ENCODE results near the gene RGS2.

The RGS2 gene

DNA sequence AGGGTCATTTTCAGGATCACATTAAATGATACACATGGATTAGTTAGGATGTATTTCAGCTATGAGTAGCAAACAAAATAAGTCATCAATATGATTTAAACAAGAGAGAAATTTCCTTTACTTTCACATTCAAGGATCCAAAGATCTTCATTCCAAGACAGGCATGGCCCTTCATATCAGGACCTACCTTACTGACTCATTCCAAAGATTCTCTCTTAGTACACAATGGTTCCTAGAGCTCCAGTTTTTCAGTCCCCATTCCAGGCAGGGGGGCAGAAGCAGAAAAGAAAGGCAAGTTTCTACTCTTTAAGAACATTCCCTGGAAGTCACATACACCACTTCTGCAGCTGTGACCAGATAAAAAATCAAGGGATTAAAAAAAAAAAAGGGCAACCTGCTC, 23.7 kb downstream of the RGS2 start:
- DNase-seq, result no peak

DNA sequence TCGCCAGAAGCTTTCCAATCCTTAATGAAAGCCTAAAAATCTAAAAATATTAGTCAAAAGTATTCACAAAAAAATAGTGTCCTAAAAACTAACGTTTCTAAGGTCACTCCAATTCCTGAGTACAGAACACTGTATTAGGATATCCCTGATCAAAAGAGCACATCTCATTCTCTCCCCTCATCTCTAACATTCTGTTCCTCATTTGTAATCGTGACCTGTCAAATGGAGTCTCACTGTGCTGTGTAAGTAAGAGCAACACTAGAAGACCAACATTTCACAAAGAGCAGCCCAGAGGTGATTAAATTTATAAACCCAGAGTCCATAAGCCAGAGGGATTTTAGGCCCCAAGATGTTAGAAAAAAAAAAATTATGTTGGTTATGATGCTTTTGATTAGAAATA, 26.3 kb downstream of the RGS2 start:
- no peak for DNase-seq

DNA sequence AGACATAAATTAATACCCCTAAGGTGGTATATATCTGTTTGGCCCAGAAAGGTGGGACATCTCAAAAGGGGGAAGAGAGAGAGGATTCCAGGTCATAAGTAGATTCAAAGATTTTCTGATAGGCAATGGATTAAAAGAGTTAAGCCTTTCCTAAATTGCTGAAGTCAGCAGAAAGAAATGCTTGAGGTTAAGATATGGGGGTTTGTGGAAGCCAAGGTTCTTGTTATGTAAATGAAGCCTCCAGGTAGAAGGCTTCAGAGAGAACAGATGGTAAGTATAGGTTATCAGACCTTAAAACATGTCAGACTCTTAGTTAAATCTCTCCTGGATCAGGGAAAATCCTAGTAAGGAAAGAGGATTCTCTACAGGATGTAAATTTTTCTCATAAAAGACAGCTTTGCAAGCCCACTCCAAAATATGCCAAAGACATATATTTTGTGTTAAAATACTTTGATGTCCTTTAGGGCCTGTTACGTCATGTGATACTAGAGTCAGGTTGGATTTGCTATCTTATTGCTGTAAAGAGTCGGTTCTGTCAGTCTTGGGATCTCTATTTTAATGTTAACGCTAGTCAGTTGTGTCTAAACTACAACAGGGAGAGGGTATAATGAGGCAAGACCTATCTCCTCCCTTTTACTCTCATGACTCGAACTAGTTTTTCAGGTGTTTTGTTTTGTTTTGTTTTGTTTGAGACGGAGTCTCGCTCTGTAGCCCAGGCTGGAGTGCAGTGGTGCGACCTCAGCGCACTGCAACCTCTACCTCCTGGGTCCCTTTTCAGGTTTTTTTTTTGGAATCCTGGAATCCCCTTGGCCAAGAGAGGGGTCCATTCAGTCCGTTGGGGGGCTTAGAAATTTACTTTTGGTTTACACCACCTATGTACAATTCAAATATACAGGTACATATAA, 30.6 kb downstream of the RGS2 start:
- no peak for DNase-seq

GRCh38 chr1:192844360-192844759, 35.5 kb downstream of the RGS2 start:
- no peak for DNase-seq

DNA sequence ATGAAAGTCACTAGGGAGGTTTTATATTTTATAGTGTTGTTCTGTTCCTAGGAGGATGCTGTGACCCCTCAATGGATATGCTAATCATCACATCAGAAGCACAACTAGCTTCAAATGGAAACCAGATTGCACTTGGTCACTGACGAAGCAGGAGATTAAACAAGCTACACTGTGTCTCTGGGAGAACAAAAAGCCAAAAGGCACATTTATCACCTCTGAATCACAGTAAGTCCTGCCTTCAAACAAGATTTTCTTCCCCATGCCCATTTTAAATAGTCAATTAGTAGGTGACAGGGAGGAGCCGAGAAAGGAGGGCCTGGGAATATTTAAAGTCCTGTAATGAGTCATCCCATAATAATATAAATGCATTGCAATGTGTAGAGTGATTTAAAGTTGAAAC, 38.1 kb downstream of the RGS2 start:
- DNase-seq, result no peak

DNA sequence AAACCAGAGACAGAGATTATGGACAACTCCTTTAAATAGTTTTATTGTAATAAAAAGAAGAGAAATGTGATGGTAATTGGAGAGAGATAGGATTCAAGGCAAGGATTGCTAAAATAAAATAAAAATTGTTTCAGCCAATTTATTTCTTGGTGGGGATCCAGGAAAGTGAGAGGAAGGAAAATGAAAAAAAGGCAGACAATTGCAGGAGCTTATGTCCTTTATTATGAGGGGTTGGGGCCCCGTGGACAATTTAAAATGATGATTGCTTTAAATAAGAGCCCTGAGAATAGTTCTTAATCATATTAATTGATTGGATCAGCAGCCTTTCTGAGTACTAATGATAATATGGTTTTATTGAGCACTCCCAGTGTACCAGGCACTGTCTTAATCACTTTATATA, 40.2 kb downstream of the RGS2 start:
- no peak for DNase-seq

- DNase-seq, result no peak
Observed at GRCh38 chr1:192849442-192849841, 40.6 kb downstream of the RGS2 start.

DNA sequence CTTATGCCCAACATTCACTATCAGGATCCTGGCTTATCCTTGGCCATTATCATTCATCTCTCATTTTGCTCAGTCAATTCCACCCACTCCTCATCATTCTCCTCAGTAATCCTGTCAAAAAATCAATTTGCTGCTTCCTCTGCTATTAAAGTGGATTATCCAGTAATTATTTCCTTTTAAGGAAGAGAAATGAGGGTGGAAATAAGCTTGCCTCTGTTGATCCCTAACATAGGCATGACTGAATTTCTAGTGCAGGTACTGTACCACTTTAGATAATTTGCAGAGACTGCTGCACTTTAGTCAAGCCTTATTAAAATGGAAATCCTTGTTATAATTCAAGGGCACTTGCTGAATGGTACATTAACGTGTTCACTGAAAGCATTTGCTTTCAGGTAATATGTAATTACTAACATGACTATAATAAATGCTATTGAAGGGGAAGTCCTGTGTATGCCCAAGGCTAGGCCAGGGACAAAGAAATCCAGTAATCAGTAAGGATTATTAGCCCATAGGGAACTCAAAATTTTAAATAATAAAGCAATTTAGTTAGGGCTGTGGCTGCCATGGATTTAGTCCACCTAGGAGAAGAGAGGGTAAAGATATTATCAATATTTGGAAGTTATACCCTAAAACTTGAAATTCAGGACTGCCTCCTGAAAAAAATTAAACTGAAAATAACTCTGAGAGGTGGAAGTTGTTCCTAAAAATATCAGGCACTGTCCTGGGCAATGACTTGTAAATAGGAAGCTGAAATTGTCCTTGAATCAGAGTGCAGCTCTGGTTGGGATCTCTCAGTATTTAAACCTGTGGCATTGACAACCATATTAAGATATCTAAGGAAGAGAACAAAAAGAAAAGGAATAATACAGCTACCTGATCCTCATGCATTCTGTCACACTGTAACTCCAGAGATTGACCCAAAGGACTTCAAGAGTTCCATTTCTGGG, 43.4 kb downstream of the RGS2 start:
- no peak for DNase-seq

DNA sequence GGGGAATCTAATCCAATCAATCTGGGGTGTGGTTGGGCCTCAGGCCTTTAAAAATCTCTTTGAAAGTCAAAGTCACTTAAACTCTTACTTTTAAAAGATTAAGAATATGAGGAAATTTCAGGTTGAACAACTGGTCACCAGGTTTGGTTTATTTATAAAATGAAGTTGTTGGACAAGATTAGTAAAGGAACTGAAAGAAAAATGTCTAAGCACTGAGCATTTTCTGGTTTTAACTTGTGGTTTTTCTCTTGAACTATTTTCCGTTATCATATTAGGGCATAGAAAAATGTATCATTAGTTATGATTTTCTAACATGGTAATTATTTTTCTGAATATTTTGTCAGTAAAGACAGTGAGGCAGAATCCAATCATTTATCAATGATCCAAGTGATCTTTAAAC, 49.6 kb downstream of the RGS2 start:
- DNase-seq, result no peak

DNA sequence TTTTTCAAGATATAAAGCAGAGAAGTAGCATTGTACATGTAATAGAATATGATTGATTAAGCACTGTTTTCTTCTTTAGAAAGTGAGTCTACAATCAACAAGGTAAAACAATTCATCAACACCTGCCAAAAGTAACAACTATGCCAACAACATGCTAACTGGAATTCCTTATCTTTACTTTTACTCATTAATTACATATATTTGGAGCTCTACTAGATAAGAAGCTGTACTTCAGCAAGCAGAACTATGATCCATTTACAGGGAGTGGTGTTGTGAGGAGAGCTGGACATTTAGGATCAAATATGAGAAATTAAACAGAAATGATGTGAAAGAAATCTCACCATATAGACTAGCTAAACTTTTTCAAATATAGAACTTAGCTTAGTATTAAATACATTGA, 51.0 kb downstream of the RGS2 start:
- DNase-seq, result no peak

DNA sequence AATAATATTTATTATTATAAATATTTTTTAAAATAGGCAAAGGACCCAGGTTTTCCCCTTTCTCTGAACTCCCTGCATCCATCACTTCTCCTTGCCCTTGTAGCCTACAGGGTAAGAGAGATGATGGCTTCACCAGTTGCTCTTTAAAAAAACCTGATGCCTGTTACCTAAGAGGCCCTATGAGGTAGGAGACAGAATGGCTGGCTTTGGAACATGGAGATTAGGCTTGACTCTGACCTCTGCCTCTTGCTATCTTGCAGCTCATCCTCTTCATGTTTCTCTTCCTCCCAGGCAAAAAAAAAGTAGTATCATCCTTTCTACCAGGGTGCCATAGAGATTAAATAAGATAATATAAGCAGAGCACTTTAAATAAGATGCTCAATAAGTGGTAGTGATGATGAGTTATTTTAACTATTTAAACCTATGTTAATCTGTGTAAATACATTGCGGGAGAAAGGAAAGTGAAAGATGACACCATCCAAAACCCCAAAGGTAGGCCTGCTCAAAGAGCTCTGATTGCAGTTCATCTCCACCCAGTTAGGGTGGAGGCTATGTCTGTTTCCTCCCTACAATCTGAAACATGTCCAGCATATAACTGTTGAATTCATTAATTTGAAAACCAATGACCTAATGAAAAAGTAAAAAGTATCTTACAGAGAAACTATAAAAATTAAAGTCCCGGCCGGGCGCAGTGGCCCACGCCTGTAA, 51.8 kb downstream of the RGS2 start:
- DNase-seq, result no peak

DNA sequence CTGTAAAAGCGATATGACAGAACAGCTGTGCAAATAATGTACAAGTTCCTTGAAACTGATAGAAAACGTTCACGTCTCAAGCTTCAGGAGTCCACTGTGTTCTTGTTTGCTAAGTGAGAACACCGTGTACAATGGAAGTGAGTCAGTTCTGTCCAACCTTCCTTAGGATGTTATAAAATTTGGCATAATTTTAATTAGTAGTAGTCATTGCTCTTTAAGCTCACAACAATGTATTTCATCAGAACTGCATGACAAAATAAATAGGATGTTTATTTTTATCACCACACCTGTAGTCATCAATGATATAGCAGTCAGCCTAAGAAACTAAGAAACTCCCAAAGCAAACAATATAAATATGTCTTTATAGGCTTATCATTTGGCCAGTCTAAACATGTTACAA, 53.0 kb downstream of the RGS2 start:
- DNase-seq, result no peak

Measured in activated effector memory CD4-positive, alpha-beta T cell treated with Interleukin-2 at 50 U/mL for 16 hours (primary cell).